SK-N-MC (cell line): ENCODE data around the gene CATSPERB.
"Not testable (repeated sequence)": the region's sequence is repeated elsewhere in the genome, so short reads cannot be mapped to it uniquely, and the experiment has no call there.

Source experiments
- DNase-seq: peaks from one replicate; pipeline ENCODE4 v3.0.0-alpha.2; 2011; ENCODE audit warnings: low read depth, low spot score
- H3K27ac ChIP-seq: fragments of 200-600 bp; sonication (generic); 2 replicates; pipeline ENCODE4 v1.5.1; 2016; ENCODE audit warnings: mixed run types
- H3K36me3 ChIP-seq: fragments of 200-600 bp; sonication (generic); 2 replicates; pipeline ENCODE4 v1.6.1; 2017; ENCODE audit warnings: antibody characterized with exemption, low read length, mixed read lengths; ENCODE audit not compliant: insufficient read depth
- H3K4me3 ChIP-seq: fragments of 200-600 bp; sonication (generic); 2 replicates; pipeline ENCODE4 v1.5.1; 2016
- H3K9ac ChIP-seq: fragments of 200-600 bp; sonication (generic); 2 replicates; pipeline ENCODE4 v1.8.0; 2017; ENCODE audit warnings: mixed run types, mixed read lengths; ENCODE audit not compliant: insufficient read length
- H3K9me3 ChIP-seq: fragments of 200-600 bp; sonication (generic); 2 replicates; pipeline ENCODE4 v1.6.1; 2017; ENCODE audit warnings: low read depth, mild to moderate bottlenecking, antibody characterized with exemption, low read length, moderate library complexity, mixed read lengths
- EZH2 ChIP-seq: fragments of 200-600 bp; sonication (generic); IDR thresholded peaks from one replicate; pipeline ENCODE4 v1.6.1; 2017; ENCODE audit warnings: antibody characterized with exemption
- FOXP2 ChIP-seq: optimal IDR thresholded peaks from 2 replicates; pipeline ENCODE3; 2011; ENCODE audit warnings: mild to moderate bottlenecking, moderate library complexity; ENCODE audit not compliant: insufficient read depth; ENCODE audit errors: extremely low read length, control extremely low read depth
- POLR2AphosphoS5 ChIP-seq: IDR thresholded peaks from 2 replicates; pipeline ENCODE4 v1.6.1; 2012; ENCODE audit warnings: mild to moderate bottlenecking, low read depth, low read length, borderline replicate concordance

CATSPERB gene

DNA sequence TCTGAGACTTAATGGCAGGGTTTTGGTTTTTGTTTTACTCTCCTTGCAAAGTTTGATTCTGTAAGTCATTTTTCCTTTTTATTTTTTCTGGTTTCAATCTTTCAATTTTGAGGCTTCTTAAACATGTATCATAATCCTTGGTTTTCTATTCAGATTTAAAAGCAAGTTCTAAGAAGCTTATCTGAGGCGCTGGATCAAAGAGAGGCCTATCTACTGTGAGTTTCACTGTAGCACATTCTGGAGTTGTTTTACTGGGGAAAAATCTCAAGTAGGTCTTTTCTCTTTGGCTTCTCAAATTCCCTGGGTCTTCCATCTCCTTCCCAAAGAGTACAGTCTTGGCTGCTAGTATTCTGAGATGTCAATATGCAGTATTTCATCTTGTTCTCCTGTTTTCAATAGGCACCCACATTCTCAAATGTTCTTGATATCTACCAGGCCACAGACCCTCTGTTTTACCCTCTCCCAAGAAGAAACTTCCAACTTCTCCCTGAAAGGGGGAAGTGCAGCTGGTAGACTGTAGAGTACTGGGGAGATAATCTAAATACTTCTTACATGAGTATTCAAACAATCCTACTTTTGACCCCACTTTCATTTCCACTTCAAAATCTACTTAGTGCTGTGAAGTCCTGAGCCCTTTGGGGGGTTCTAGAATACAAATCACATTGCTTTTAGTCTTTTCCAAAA is 10.9 kb upstream of the CATSPERB start:
- Histone ChIP-seq H3K9ac (no peak overlapping the region), H3K9me3 (no peaks in the 10 kb centered on the region), H3K4me3 (no peak overlapping the region), H3K36me3 (no peaks in the 10 kb centered on the region), H3K27ac (no peak overlapping the region)
- TF ChIP-seq EZH2 (no peak), POLR2AphosphoS5 (no peak), FOXP2 (no peak)
- DNase-seq, result no peak

DNA sequence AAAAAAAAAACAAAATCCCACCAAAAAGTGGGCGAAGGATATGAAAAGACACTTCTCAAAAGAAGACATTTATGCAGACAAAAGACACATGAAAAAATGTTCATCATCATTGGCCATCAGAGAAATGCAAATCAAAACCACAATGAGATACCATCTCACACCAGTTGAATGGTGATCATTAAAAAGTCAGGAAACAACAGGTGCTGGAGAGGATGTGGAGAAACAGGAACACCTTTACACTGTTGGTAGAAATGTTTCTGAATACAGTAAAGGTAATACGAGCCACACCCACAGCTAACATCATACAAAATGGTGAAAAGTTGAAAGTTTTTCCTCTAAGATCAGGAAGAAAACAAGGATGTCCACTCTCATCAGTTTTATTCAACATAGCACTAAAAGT is 8.0 kb upstream of the CATSPERB start:
- H3K36me3 ChIP-seq, H3K9ac ChIP-seq, DNase-seq, H3K9me3 ChIP-seq, H3K4me3 ChIP-seq, H3K27ac ChIP-seq: not testable (repeated sequence)

GRCh38 chr14:91737619-91738018 is 5.7 kb upstream of the CATSPERB start:
- Histone ChIP-seq H3K9ac (no peak overlapping the region), H3K36me3 (no peaks in the 10 kb centered on the region), H3K4me3 (no peak overlapping the region), H3K9me3 (no peaks in the 10 kb centered on the region), H3K27ac (no peak overlapping the region)
- no peak for DNase-seq
- TF ChIP-seq EZH2 (no peak), POLR2AphosphoS5 (no peak), FOXP2 (no peak)

DNA sequence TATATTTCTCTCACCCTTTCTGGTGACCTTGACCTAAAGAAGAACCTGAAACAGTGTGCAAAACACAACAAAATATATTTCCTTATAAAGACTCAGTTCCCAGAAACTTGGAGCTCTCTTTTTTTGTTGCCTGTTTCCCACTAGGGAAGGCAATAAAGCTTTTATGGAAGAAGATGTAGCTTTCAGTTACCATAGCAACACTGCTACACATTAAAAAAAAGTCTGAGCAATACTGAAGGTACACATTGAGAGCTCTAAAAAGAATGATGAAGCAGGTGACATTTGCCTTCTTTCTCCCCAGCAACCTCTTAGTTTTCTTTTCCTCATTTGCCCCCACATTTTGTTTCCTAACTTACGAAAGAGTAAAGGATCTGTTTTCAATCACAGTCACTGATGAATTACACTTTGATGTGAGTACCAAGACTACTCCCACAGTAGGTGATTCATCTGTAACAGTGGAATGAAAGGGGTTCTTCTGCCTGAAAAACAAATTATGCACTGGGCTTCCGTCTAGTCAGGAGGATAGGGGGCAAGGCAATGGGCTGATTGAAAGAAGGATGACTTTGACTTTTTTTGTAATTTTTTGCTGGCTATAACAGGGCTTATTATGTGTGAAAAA is 1.1 kb upstream of the CATSPERB start:
- DNase-seq, result no peak
- no peak overlapping the region for H3K9ac ChIP-seq
- no peak overlapping the region for H3K4me3 ChIP-seq
- TF ChIP-seq POLR2AphosphoS5 (no peak), EZH2 (no peak), FOXP2 (no peak)
- H3K27ac ChIP-seq, result no peak overlapping the region
- no peaks in the 10 kb centered on the region for H3K36me3 ChIP-seq
- H3K9me3 ChIP-seq, result no peaks in the 10 kb centered on the region

- Histone ChIP-seq H3K27ac (no peak overlapping the region), H3K36me3 (no peaks in the 10 kb centered on the region), H3K9ac (no peak overlapping the region), H3K9me3 (no peaks in the 10 kb centered on the region), H3K4me3 (no peak overlapping the region)
- TF ChIP-seq EZH2 (no peak), FOXP2 (no peak), POLR2AphosphoS5 (no peak)
- DNase-seq, result no peak
Observed at GRCh38 chr14:91732439-91732838, 553 bp upstream of the CATSPERB start.

DNA sequence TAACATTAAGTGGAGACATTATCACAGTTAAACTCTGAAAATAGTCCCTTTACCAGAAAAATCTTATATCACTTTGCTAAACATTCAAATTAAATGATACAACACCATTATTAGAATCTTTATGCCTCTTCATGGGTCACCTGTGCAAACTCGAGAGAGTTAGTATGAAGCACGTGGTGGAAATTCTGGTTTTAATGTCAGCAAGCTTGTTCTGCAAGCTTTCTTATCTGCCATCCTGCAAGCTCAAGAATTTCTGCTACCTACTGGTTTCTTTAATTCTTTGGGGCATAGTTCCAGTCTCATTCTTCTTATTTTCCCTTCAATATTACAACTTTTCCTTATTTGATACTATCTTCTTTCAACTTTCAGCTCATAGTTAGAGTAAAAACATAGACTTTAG is 868 bp downstream of the CATSPERB start:
- no peak for DNase-seq
- Histone ChIP-seq H3K27ac (no peak overlapping the region), H3K4me3 (no peak overlapping the region), H3K9ac (no peak overlapping the region), H3K9me3 (no peaks in the 10 kb centered on the region), H3K36me3 (no peaks in the 10 kb centered on the region)
- TF ChIP-seq FOXP2 (no peak), EZH2 (no peak), POLR2AphosphoS5 (no peak)

DNA sequence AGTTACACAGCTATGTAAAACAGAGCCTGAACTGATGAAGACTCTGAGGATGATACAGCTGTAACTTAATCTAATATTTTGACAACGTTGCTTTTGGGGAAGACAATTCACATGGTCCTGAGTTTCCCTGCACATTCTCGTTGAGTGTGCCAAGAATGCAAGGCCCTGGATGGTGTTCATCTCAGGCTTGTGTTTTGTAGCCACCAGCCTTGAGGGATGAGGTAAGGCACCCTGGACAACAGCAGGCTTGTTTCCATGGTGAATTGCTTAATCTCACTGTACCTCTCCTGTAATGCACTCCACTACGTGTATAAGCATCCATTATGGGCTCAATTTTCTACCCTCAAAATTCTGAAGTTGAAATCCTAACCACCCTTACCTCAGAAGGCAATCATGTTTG is 2.1 kb downstream of the CATSPERB start:
- no peaks in the 10 kb centered on the region for H3K36me3 ChIP-seq
- no peak for DNase-seq
- no peak overlapping the region for H3K9ac ChIP-seq
- no peak overlapping the region for H3K4me3 ChIP-seq
- no peaks in the 10 kb centered on the region for H3K9me3 ChIP-seq
- TF ChIP-seq POLR2AphosphoS5 (no peak), EZH2 (no peak), FOXP2 (no peak)
- H3K27ac ChIP-seq, result no peak overlapping the region

GRCh38 chr14:91728616-91729183 is 3.2 kb downstream of the CATSPERB start:
- Histone ChIP-seq H3K4me3 (no peak overlapping the region), H3K9me3 (no peaks in the 10 kb centered on the region), H3K27ac (no peak overlapping the region), H3K36me3 (no peaks in the 10 kb centered on the region), H3K9ac (no peak overlapping the region)
- no peak for TF ChIP-seq FOXP2
- TF ChIP-seq EZH2, result no peak
- no peak for TF ChIP-seq POLR2AphosphoS5
- no peak for DNase-seq
